HL-60/S4 (cell line): ENCODE results near the gene ADSL.

Experiments
- in situ Hi-C: fragments of 300-500 bp; cut with MboI; formaldehyde crosslinking; loops from 2 replicates; pipeline ENCODE4 v1.14.3; 2022; ENCODE audit warnings: low sequenced_read_pairs

ADSL gene

DNA sequence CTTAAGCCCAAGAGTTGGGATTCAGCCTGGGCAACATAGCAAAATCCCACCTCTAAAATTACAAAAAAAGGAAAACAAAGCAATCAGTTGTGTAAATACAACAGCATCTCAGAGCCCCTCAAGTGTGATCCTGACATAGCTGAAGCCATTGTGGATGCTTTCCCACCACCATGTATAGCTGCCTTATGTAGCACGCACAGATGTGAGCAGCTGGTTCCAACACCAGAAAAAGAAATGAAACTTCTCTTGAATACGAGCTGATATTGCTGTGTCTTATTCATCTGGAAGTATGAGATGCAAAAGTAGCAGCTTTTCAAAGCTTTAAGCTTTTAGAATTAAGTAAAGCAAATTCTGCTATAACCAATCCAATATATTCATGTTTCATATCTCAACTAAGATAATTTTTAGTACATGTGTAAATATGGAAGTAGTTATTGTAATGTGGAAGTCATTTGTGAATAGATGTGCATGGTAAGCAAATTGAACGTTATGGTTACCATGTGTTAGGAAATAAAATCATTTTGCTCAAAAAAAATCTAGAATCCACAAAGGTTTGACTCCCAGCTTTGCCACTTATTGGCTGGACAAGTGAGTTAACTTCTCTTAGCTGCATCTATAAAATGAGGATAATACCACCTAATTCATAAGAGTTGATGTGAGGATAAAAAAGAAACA is 87.3 kb downstream of the ADSL start:
- in situ Hi-C loops = loop anchor here (10.0 kb wide), 1 partner anchor 211 kb away; no protein-coding TSS in a partner anchor

DNA sequence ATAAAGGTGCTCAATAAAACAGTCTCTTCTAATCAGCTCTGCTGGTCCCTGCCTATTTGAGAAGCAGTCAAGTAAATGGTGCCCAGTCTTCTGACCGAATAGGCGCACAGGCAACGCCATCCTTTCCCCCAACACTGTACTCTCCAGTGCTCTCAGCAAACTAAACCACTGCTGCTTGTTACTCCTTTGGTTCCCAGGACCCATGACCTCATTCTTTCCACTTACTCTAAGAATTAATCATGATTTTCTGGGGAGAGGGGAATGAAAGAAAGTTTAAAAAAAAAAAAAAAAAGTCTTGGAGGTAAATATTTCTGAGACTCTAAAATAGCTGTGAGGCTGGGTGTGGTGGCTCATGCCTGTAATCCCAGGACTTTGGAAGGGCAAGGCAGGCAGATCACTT is 87.8 kb downstream of the ADSL start:
- in situ Hi-C loops = loop anchor here (10.0 kb wide), 1 partner anchor 211 kb away; no protein-coding TSS in a partner anchor

GRCh38 chr22:40434745-40435144 is 88.4 kb downstream of the ADSL start:
- in situ Hi-C loops = loop anchor here (10.0 kb wide), 1 partner anchor 210 kb away; no protein-coding TSS in a partner anchor

DNA sequence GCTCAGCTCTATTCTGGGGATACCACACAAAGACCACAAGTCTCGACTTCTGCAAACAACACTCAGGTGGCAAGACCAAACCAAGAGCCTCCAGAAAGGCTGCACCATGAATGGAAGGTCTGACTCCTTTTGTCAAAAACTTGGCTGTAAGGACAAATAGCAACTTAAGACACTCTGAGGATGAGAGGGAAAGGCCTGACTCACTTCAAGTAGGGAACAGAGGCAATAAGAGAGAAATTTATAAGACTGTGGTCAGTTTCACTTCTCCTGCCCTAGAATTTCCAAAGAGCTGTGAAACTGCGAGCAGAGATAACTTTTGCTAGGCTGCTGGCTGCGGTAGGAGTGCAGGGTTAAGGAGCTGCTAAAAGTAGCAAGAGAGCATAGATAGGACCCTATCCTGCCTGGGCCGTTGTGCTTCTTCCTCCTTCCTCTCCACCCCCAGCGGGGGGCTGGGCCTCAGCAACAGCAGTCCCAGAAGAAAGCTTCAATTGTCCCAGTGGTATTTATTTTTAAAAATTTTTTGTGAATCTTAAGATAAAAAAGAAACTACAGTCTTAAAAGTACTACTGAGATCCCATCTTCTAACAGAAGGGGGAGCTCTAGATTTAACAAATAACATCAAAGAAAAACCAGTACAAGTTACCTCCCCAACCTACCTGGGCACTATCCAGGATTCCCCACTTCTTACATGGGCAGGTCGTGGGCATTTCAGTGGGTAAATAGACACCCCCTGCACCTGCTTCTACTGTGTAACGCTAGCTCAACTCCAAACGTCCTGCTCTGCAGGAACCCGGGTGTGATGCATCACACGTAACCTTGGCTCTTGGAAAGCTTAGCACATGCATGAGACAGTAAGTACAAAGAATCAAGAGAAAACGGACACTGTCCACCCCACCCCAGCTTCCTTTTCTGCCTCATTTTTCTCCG is 90.5 kb downstream of the ADSL start:
- in situ Hi-C loops = loop anchor here (10.0 kb wide), 1 partner anchor 208 kb away; no protein-coding TSS in a partner anchor
